Omental fat pad (tissue), 4 donors: Measurements from ENCODE around the gene CUZD1. TPM values are rescaled to one million over a fixed set of nuclear protein-coding genes. Genes with fewer than 3 reads are reported as not detected.

ENCODE experiments used
- ATAC-seq: fragments of 150-250 bp; one replicate; pipeline ENCODE4 v1.9.1; 2016; ENCODE audit warnings: mild to moderate bottlenecking, moderate library complexity; ENCODE audit not compliant: low FRiP score
- DNase-seq: peaks from one replicate; pipeline ENCODE4 v3.0.0-alpha.2; 2019; ENCODE audit warnings: low spot score
- total RNA-seq, 4 donors: library from RNA; depleted of rRNA; stranded (reverse); fragments of >200 nt; gene quantifications; one replicate each; pipeline ENCODE4 v1.1.0, GENCODE V29; 2016
- TF ChIP-seq, protein P1 (sequence below), 3 donors: fragments of 450-650 bp; IDR thresholded peaks; one replicate each; pipeline ENCODE4 v1.5.1; 2016 to 2017; ENCODE audit warnings: antibody characterized with exemption in 3 of 3, mild to moderate bottlenecking in 3 of 3, moderate library complexity in 2 of 3

The CUZD1 gene
- total RNA-seq, 4 donors from 2014 or later = 0.28 to 1.4 (median 0.73) TPM

DNA sequence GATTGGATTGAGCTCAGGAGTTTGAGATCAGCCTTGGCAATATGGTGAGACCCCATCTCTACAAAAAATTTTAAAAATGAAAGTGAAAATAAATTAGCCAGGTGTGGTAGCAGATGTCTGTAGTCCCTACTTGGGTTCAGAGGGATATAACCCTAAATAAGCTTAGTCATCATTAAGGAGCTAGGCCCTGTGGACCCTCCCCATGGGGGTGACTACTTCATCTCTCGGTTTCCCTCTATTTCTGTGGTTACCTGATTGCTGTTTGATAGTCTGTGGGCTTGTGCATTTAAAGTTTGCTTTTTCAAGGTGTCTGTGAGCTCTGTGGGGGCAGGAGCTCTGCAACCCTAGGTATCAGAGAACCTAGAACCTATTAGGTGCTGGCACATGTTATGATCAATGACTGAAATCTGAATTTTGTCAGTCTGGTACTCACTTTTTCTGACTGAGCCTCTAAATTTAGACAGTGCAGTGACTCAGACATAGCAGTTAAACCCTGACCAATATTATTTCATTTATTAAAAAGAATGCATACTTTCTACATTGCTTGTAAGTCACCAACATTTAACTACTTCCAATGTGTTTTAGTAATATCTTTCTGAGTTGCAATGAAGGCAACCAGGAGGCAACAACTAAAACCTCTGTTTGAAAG lies 8.1 kb upstream of the CUZD1 start:
- no peak for ATAC-seq

DNA sequence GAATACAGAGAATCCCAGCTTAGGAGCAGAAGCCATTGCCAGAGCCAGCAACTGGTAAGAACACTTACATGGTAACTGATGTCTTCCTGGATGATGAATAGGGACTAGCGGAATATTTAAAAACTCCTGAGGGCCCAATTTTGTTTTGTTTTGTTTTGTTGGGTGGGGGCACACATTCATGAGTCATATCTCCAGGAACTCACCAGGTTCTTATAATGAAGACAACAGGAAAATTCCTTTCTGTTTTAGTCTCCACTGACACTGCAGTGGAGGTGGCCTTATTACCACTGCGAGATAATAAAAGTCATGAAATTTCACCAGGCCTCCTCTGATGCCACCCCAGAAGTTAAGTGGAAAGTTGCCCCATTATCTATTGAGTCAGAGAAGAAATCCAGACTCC lies 6.6 kb upstream of the CUZD1 start:
- TF ChIP-seq, protein P1, sequence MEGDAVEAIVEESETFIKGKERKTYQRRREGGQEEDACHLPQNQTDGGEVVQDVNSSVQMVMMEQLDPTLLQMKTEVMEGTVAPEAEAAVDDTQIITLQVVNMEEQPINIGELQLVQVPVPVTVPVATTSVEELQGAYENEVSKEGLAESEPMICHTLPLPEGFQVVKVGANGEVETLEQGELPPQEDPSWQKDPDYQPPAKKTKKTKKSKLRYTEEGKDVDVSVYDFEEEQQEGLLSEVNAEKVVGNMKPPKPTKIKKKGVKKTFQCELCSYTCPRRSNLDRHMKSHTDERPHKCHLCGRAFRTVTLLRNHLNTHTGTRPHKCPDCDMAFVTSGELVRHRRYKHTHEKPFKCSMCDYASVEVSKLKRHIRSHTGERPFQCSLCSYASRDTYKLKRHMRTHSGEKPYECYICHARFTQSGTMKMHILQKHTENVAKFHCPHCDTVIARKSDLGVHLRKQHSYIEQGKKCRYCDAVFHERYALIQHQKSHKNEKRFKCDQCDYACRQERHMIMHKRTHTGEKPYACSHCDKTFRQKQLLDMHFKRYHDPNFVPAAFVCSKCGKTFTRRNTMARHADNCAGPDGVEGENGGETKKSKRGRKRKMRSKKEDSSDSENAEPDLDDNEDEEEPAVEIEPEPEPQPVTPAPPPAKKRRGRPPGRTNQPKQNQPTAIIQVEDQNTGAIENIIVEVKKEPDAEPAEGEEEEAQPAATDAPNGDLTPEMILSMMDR (IDR thresholded peaks at IDR 0.05) = no peak
- no peak for ATAC-seq
- no peak for DNase-seq

More for the DNA sequence above, 8.1 kb upstream of the CUZD1 start:
- no peak for DNase-seq
- TF ChIP-seq, protein P1 (IDR thresholded peaks at IDR 0.05) = no peak

DNA sequence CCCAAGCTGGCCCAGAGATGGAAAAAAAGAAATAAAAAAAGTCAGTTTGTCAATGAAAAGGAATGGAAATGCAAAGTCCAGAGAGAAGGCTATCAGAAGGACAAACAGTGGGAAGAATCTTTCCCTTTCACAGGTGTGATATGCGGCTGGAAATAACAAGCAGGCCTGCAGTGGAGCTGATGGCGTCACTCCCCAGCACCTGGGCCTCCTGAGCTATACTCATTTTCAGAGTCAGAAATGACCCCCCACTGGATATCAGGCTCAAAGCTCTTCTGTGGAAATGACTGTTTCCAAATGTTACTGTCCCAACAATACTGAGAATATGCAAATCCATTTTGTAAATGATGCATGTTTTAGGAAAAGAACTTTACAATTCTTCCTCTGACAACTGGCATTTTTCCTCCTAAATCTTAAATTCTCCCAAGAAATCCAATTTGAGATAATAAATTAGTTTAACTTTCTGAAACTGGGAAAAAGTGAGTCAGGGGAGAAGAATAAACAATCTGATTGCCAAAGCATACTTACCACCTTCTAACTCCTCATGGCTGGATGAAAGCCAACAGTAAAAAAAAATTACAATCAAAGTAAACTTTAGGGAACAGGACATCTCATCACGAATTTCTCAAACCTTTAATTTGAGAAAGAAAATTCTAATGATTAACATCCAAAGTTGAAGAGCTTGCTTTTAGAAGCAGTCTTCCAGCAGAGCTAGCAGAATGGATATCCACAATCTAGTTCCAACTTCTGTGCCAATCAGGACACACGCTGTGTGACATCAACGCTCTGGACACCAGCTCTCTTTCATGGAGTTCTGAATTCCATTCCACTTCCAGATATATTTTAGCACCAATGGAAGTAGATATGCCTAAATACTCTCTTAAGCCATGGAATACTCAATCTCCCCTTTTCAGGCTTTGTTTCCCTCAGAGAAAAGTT lies 5.3 kb upstream of the CUZD1 start:
- DNase-seq (no peak), ATAC-seq (no peak)
- TF ChIP-seq, protein P1 (IDR thresholded peaks at IDR 0.05) = no peak

DNA sequence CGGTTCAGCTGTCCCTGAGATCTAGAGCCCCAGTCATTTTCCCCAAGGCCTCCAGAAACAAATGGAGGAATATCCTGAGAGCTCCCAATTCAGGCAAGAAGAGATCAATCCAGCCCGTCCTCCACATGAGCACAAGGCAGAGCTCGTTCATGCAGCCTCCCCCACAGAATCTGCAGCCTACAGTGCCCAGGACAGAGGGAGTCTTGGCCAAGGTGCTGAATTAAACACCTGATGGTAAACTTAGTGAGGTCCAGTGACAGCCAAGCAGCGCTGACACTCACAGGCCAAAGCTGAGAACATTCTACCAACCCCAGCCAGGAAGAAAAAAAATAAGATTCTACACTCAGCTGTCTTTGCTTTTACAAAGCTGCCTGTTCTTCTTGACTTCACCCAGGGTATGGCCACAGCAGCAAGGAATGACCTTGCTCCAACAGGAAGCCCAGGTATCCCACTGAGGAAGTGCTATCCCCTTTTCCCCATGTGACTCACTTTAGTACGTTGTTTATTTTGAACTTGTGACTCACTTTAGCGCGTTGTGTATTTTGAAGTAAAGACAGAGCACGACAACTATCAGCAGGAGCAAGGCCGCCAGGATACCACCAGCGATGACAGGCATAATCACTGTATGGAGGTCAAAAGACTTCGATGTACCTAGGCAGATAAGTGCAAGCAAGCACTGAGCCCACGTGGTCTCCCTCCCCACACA lies 4.4 kb upstream of the CUZD1 start:
- TF ChIP-seq, protein P1 (IDR thresholded peaks at IDR 0.05) = no peak
- no peak for DNase-seq
- no peak for ATAC-seq

DNA sequence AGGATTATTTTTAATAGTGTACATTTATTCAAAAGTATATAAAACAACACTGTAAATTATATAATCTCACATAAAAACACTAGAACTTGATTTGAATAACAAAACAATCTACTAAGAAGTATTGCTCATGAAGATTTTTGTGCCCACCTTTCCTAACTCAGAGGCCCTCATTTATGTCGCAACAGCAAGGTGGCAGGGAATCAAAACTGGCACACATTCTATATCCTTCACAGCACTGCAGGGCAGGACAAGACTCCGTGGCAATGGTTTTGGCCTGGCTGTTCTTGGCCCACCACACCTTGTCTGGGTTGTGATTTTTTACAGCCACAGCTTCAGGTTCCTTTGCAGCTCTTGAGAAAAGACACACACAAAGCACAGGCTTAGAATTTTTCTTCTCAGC lies 3.4 kb upstream of the CUZD1 start:
- ATAC-seq (no peak), DNase-seq (no peak)
- TF ChIP-seq, protein P1 (IDR thresholded peaks at IDR 0.05) = no peak

DNA sequence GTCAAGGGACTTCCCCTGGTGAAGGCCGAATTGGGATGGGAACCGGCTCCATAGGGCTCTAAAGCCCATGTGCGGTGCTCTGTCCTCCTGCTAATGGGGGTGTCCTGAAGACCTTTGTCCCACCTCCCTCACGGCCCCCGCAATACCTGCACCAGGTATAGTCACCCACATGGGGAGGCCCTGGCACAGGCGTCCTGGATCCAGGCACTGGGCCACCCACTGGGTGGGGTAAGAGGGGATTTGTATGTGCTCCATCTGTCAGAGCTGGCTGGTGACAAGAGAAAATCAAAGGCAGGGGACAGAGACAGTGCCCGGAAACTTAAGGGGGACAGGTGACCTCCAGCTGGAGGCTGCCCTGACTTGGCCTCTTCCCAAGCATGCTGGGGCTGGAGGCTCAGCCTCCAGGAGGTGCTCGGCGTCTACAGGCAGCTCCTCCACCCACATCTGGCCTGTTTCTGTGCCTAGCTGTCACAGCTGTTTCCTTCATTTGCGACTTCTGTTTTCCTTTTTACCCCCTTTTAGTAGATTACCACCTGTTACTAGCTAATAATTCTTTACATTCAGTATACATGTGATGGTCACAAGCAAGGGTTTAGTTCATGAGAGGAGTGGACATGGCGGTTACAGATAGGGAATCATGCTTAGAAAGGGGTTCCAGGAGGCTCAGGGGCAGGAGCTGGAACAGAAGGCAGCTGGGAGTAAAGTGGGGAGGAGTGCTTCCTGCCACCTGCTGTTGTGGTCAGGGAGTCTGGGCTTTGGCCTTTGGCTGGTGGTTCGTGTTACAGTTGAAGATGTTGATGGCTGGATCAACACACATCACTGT lies 2.3 kb upstream of the CUZD1 start:
- no peak for DNase-seq
- TF ChIP-seq, protein P1 (IDR thresholded peaks at IDR 0.05) = no peak
- no peak for ATAC-seq
